NCI-H2171 (cell line): ENCODE data around the gene ENTREP1.

ENCODE experiments used
- DNase-seq: peaks from one replicate; lab custom pipeline; 2025; lab: John Stamatoyannopoulos, UW

ENTREP1 gene

DNA sequence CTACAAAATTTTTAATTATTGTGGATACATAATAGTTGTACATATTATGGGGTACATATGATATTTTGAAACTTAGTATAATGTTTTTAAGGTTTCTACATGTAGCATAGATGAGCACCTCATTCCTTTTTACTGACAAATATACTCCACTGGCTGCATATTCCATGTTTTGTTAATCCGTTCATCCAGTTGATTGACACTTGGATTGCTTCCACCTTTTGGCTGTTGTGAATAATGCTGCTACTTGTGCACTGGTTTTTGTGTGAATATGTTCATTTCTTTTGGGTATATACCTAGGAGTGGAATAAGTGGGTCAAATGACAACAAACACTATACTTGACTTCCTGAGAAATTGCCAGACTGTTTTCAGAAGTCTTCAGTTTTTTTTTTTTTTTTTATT, 2.8 kb upstream of the ENTREP1 start:
- no peak for DNase-seq

DNA sequence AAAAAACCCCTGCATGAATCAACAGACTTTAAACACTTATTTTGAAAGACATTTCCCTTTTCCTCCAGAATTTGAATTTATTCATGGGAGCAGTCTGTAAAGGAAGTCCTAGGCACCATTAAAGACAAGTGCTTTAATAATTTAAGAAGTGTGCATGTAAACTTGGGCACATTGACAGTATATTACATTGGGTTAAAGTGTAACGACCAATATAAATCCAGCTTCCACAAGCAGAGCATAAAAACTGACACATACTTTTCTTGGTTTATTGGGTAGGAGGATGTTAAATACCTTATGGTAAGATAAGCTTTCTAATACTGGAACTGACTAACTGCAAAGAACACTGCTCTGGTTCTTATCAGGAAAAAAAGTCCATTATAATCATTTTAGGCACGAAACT, 1.2 kb upstream of the ENTREP1 start:
- DNase-seq: no peak

DNA sequence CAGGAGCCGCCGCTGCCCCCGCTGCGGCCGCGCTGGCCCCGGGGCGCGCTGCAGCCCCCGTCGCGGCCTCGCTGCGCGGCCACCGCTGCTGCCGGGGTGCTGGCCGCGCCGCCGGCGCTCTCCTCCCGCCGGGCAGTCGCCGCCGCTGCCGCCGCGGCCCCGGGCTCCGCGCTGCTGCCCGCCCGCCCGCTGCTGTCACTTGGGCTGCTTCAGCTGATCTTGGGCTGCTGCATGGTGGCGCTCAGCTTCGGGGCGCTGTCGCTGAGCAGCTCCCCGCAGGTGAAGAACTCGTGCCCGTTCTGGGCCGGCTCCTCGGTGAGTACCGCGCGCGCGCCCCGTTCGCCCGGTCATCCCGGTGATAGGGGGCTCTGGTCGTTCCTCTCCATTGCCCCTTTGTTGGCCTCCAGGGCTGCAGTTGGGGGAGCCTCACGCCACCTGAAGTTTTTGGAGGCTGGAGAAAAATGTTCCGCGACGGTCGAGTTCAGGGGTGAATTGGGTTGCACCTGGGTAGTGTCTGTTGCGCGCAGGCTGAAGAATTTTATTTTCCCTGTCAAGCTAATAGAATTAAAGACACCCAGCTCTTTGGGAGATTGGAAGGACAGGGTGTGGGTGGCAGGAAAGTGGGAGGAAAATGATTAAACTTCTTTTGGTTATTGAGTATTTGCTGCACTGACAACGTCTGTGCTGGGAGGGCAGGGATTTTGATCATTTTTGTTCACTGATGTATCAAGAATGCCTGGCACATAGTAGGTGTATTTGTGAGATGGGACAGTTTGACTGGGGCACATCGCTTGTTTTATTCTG, 596 bp downstream of the ENTREP1 start:
- no peak for DNase-seq

DNA sequence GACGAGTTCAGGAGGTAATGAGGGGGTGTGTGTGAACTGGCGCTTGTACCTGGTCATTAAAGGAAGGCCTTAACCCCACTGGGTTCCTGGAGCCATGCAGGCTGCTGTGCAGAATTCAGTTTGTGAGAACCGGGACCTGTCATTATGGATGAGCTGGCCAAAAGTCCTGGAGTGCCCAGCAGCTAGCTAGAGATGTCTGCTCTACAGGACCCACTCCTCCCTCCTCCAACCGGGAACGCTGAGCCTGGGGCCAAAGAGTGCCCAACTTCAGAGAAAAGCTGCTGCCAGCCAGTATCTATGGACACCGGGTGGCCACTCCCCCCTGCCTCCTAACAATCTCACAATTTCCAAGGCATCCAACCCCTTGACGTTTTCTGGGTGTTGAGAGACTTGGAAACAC, 1.2 kb downstream of the ENTREP1 start:
- DNase-seq: no peak

DNA sequence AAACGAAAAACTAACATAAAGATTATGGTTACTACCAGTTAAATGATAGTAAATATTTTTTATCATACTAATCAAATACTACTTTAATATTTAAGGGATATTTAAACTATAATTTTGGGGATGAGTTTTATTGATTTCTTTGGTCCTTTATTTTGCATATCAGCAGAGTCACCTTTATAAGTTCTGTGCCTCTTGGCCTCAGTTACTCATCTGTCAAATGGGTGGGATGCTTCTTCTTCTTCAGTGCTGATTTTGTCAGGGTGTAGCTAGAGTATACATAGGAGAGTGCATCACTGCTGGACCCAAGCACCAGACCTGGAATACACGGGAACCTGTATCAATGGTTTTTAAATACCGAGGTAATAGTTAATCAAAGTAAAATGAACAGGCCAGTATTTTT, 5.6 kb downstream of the ENTREP1 start:
- no peak for DNase-seq

DNA sequence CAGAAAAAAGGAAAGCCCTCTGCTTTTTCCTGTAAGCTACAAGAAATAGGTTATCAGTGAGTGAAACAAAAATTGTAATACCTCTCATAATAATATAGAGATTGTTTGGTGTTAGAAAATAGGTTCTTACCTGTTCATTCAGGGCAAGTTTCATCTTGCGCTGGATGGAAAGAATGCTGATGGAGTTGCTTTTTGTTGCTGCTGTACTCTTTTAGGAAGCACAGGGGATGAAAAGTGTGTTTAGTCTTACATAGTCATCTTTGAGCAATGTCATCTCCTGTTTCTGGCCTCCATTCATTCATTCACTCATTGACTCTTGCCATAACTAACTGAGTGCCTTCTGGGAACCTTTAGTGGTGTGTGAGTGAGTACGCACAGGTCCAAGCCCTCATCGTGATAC, 6.4 kb downstream of the ENTREP1 start:
- DNase-seq: no peak

DNA sequence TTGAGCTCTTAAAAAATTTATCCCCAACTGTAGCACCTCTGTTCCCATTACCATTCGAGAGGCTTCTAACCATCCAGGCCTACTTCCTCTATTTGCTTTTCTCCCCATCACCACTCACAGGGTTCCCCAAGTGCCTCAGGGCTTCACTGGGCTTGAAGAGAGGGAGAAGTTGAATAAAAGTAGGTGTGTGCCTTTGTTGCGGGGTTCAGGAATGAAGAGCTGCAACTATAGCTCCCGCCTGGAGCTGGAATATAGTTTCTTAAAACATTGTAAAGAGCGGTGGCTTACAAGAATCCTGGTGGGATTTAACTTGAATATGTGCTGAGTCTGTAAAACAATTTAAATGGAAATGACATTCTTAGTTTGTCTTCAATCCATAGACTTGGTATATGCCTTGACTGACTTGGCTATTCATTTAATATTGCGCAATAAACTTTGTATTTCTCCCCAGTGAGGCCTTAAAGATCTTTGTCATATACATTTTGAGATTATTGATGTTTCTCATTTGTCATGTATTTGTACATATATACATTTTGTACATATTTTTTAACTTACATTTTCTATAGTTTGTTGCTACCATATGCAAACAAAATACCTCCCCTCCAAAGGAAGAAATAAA, 7.2 kb downstream of the ENTREP1 start:
- DNase-seq: no peak

DNA sequence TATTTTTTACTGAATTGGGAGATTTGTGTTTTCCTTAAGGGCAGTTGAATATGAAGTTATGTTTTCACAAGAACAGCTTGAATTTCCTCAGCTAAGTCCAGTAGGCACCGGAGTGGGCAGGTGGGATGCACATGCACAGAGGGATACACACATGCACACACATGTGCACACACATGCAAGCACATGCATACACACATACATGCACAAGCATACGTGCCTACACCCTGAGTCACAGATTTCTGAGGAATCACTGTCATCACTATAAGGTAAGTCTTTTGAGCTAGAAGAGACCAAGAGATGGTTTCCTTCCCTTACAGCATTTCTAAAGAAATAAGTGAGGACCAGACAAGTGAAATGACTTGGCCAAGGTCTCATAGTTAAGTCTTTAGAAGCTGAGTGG, 8.7 kb downstream of the ENTREP1 start:
- DNase-seq: no peak

DNA sequence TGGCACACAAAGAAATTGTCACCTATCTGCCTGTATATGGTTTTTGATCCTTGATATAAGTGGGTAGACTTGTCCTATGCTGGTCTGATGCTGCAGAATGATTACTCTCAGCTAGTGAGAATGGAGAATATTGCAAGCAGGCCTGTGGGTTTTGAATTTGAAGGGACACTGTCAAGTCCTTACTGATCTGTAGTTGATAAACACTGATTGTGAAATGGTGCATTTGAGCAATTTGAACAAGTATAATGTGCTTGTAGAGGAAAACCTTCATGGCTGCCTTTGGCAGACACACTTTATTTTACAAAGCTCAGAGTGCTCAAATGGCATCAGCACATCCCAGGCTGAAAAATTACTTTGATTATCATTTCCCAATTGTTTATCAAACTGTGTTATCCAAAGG, 9.3 kb downstream of the ENTREP1 start:
- no peak for DNase-seq

DNA sequence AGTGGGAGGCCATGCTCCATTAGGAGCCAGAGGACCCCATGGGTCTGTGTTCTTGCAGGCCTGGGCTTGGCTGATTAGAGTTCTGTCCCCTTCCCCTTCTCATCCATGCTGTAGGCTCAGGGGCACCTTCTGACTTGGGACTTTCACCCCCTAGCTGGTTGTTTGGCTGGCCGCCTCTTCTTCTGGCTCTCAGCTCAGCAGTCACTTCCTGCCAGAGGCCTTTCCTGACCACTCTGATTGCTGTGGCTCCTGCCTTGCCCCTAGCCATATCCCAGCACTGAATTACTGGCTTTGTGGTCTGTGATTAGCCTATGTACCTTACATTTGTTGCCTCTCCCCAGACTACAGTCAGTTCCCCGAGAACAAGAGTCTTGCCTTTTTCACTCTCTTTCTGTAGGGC, 14.6 kb downstream of the ENTREP1 start:
- DNase-seq: no peak

DNA sequence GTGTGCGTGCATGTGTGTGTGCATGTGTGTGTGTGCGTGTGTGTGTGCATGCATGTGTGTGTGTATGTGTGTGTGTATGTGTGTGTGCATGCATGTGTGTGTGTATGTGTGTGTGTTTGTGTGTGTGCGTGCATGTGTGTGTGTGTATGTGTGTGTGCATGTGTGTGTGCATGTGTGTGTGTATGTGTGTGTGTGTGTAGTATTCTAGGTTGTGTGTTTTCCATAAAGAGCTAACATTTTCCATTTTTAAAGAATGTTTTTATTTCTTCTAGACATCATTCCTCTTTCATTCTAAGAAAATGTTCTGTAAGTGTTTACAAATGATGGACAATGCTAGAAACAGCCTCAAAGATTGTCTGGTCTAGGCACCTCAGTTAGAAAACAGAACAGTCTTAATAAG, 15.6 kb downstream of the ENTREP1 start:
- DNase-seq: no peak

DNA sequence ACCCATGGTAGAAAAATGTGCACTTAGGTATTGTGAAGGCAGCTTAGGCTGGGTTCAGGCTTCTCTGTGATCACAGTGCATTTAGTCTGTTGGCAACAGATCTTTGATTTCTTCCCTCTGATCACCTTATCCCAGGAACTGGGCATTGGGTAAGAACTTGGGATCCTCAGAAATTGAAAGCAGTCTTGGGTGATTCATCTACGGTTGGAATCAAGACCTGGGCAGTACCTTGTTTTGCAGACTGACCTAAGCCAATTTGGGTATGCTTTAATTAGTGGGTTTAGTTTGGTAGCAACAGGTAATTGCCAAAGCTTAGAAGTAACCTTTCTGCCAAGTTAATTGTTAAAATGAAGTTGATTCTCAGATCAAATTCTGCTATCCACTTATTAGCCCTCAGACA, 17.8 kb downstream of the ENTREP1 start:
- DNase-seq: no peak

DNA sequence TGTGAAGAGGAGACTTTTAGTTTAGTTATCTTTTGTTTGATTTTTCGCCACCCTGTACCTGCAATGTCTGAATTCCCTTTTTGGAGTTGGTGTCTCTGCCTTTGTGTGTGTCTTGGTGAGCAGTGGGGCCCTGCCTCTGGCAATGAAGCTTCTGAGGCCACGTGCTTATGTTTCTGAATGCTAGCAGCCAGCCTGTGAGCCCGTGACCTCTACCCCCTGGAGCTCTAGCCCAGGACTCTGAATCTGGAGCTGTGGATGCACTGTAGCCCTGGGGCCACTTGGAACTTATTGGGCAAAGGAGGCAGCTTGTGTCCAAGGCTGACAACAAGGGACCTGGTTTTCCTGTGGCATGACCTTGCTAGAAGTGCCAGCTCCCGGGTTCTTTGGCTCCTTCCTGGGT, 19.4 kb downstream of the ENTREP1 start:
- no peak for DNase-seq

DNA sequence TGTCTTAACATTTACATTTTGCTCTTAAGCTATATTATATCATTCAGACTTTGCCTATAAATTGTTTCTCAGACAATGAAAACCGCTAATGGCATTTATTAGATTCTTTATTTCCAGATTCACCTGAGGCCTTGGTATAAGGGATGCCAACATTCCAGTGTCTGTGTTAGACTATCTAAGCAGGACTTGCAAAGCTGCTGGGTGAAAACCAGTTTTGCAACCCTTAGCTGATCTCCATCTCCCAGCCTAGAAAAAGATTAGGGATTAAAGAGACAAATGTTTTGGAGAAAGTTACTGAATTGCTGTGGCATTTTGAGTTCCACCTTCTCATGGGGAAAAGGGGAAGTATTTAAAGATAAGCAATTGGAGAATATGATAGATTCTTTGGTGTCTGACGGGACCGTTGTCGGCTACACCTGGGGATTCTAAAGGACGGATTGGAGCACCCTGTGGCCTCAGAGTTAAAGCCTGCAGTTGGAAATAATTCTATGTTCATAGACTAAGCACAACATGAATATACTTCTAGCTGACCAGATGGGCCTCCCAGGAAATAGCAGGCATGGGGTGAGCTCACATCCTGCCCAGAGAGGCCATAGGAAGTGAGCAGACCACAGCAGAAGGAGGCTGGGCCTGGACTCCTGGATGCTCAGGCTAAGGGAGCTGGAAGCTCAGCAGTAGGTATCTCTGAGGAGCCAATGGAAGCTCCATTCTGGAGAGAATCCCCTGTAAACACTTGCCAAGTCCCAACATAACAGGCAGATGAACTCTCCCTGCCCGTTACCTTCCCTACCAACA, 21.8 kb downstream of the ENTREP1 start:
- no peak for DNase-seq

DNA sequence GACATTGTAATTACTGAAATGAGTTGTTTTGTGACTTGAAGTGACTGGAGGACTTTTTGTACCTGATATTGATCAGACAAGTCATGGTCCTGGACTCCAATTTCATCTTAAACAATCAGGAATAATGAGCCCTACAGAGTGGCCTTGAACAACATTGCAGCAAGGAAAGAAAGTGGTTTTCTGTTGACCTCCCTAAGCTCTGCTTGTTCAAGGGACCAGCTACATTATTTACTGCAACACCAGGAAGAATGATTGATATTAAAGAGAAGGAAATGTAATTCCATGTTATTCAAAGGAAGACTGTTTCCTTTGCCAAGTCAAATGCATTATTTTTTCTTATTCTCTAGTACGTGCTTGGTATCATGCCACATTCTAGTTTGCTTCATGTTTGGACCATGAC, 22.6 kb downstream of the ENTREP1 start:
- DNase-seq: no peak

DNA sequence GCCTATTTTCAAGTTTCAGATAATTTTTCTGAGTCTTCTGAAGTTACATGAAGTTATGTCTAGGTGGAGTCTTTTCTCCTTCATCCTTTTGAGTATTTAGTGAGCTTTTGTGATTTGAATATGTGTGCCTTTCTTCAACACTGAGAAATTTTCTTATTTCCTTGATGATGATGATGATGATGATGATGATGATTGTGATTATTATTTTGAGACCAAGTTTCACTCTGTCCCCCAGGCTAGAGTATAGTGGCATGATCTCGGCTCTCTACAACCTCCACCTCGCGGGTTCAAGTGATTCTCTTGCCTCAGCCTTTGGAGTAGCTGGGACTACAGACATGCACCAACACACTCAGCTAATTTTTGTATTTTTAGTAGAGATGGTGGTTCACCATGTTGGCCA, 26.2 kb downstream of the ENTREP1 start:
- DNase-seq: no peak

DNA sequence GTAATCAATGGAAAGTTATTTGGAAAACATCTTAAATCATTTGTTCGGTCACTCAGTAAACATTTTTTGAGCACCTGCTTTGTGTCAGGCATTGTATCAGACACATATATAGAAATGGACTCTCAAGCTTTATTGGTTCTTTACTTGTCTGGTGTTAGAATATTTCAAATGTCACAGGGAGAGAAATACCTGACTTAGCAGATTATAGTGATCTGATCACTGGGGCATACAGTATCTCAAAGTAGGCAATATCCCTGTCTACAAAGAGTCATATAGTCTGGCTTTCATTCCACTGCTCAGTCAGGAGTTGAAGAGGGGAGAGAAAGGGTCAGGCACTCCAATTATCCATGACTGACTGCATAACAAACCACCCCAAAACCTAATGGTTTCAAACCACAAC, 30.2 kb downstream of the ENTREP1 start:
- DNase-seq: no peak

DNA sequence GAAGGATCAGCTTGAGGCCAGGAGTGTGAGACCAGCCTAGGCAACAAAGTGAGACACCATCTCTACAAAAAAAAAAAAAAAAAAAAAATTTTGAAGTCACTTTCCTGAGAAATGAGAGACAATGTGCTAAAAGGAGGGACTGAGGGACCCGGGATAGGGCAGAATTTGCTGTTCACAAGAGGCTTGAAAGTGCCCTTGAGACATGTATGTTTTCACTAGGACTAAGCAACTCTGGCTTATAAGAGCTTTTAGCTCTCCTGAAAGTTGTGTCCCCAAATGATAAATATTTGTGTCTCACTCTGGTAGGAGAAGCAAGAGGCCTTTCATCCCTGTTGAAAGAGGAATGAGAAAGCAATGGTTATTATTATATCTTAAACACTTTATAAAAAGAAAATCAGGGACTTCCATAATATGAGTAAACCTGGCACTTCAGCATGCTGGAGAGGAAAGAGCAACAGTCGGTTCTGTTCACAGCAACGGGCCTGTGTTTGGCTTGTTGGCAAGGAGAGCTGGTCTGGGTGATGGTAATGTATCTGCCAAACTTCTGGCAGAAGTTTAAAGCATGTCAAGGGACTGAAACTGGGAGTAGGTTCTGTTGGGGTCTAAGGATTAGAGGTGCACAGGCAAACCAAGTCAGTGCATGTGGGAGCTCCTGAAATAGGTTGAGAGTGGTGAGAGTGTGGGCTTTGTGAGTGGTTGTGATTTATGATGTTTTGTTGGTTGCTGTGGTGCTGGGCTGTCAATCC, 32.2 kb downstream of the ENTREP1 start:
- no peak for DNase-seq

DNA sequence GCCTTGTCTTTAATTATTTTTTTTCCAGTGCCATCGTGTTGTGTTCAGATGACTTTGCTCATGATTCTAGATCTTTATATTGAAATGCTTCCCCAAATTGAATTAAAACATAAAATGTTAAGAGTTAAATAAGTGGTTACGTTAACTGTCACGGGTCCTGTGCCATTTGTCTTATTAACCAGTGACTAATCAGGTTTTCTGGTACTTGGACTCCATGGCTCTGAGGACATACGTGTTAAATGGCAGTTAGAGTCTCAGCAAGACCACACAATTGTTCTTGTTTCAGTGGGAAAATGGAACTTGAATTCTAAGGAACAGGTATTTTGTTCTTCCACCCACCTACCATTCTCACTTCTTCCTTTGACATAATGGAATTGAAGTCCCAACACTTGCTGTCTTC, 32.8 kb downstream of the ENTREP1 start:
- no peak for DNase-seq

DNA sequence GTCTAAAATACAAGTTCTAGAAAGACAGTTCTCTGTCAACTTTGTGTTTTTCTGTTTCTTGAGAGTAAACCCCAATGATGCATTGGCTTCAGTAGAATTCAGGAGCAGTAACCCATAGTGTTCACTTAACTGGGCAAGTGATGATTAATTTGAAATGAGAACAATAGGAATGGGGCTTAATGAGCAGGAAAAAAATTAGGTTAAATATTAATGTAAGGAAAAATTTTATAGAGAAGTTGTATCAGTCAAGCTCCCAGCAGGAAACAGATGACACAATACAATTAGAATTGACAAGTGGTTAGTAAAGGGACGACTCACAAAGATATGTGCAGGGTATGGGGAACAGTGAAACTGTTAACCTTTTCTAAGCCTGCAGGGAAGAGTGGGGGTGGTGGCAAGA, 38.2 kb downstream of the ENTREP1 start:
- DNase-seq: no peak

DNA sequence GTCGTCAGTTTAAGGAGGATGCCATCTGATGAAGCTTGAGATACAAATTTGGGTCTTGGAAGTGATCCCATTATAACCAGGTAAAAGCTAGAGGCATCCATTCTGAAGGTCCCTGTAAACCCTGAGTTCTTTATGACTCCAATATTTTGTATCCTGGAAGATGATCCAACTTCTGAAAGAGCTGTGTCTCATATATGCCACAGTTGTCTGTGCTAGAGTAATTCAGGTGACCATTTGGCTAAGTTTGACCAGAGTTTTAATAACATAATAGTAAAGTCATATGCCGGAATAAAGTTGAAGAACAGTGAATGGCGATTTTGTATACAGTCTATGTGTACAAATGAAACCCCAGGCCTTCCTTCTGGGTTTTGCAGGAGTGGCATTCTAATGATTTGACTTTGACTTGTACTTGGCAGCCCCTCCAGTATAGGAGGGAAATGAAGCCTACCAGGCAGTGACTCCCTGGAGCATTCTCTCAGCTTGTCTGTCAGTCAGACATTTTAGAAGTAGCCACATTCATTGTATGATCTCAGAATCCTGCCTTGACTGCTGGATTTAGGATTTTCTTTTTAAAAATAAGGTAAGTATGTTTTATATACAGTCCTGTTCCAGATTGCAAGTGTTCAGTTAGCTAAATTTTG, 39.6 kb downstream of the ENTREP1 start:
- DNase-seq: no peak

DNA sequence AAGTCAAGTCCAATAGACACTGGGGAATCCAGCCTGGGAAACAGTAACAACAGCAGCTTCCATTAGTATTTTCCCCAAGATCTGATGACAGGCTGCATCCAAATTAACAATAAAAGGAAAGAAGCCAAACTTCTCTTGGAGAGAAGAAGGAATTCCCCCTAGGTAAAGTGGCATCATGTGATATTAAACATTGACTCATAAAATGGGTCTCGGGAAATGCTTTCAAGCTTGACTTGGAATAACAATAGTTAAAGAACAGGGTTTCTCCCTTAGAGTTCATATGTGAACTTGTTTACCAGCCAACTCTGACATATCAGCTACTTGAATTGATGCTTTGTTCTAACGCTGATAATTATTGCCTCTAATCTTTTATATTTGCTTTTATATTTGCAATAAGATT, 45.4 kb downstream of the ENTREP1 start:
- DNase-seq: no peak
